Measurements from ENCODE around the gene SP2. TPM values are rescaled to one million over a fixed set of nuclear protein-coding genes. Genes with fewer than 3 reads are reported as not detected.

SP2 gene
- polyA plus RNA-seq, 1 donor (not counting 4 experiments of a cell fraction or from before 2014, with no cell fraction given), result 2.1 TPM

- dilution Hi-C loops (cut with MboI; ENCODE audit: extremely low pct_ligation_motif_present, low sequenced_read_pairs), result no loop called here
- H3K9me3 ChIP-seq (ENCODE audit: control insufficient read depth, low read depth, low read length), result no peaks in the 10 kb centered on the region
Measured at GRCh38 chr17:47857551-47858455, 38.2 kb upstream of the SP2 start.

GRCh38 chr17:47860386-47860785 is 35.6 kb upstream of the SP2 start:
- H3K36me3 ChIP-seq (ENCODE audit: control insufficient read depth in 2 of 2, extremely low read depth in 1 of 2, insufficient read depth in 2 of 2, low read length in 2 of 2), result no peaks in the 10 kb centered on the region
- peaks cover 10% of the 10 kb centered on the region for H3K27me3 ChIP-seq (ENCODE audit: control insufficient read depth, extremely low read depth, insufficient read depth, low read length)
- no peak for DNase-seq (ENCODE audit: low read depth, low spot score)
- H3K9ac ChIP-seq (ENCODE audit: control insufficient read depth, extremely low read depth, insufficient read depth, low read length), result no peak overlapping the region
- H3K27ac ChIP-seq (ENCODE audit: control insufficient read depth, insufficient read depth, low read length), result no peak overlapping the region
- no peak overlapping the region for H3K4me3 ChIP-seq (ENCODE audit: control insufficient read depth in 2 of 3, extremely low read depth in 1 of 3, insufficient read depth in 2 of 3, low read depth in 1 of 3, low read length in 3 of 3)
- dilution Hi-C loops (cut with MboI; ENCODE audit: extremely low pct_ligation_motif_present, low sequenced_read_pairs), result no loop called here
- no peaks in the 10 kb centered on the region for H3K9me3 ChIP-seq (ENCODE audit: control insufficient read depth, low read depth, low read length)
- no peaks in the 10 kb centered on the region for H3K9me1 ChIP-seq (ENCODE audit: control insufficient read depth, extremely low read depth, insufficient read depth, low read length)
- peaks cover 24% of the 10 kb centered on the region for H3K4me1 ChIP-seq (ENCODE audit: control insufficient read depth, extremely low read depth, insufficient read depth, low read length)
- no peaks in the 10 kb centered on the region for H3K79me2 ChIP-seq (ENCODE audit: control insufficient read depth, insufficient read depth, low read length)
- no peak overlapping the region for H3K4me2 ChIP-seq (ENCODE audit: control insufficient read depth, extremely low read depth, insufficient read depth, low read depth, low read length)
- FAIRE-seq, result no peak
- no peaks in the 10 kb centered on the region for H4K20me1 ChIP-seq (ENCODE audit: control insufficient read depth, extremely low read depth, insufficient read depth, low read length)
- no peak overlapping the region for H2AFZ ChIP-seq (ENCODE audit: control insufficient read depth, low read length)
- no peak for TF ChIP-seq EZH2 (IDR thresholded peaks at IDR 0.05; ENCODE audit: low read length)
- TF ChIP-seq CTCF (optimal IDR thresholded peaks at IDR 0.05 in 1 of 3, IDR thresholded peaks at IDR 0.05 in 1 of 3, conservative IDR thresholded peaks at IDR 0.05 in 1 of 3; ENCODE audit: extremely low read depth in 1 of 3, insufficient read depth in 2 of 3, low read length in 3 of 3), result no peak

More at GRCh38 chr17:47857551-47858455, 38.2 kb upstream of the SP2 start:
- H2AFZ ChIP-seq (ENCODE audit: control insufficient read depth, low read length), result no peak overlapping the region
- no peaks in the 10 kb centered on the region for H3K79me2 ChIP-seq (ENCODE audit: control insufficient read depth, insufficient read depth, low read length)
- H3K36me3 ChIP-seq (ENCODE audit: control insufficient read depth in 2 of 2, extremely low read depth in 1 of 2, insufficient read depth in 2 of 2, low read length in 2 of 2), result no peaks in the 10 kb centered on the region
- DNase-seq (ENCODE audit: low read depth, low spot score) (no peak), FAIRE-seq (no peak)
- no peak for TF ChIP-seq EZH2 (IDR thresholded peaks at IDR 0.05; ENCODE audit: low read length)
- no peak for TF ChIP-seq CTCF (optimal IDR thresholded peaks at IDR 0.05 in 1 of 3, IDR thresholded peaks at IDR 0.05 in 1 of 3, conservative IDR thresholded peaks at IDR 0.05 in 1 of 3; ENCODE audit: extremely low read depth in 1 of 3, insufficient read depth in 2 of 3, low read length in 3 of 3)
- H3K4me2 ChIP-seq (ENCODE audit: control insufficient read depth, extremely low read depth, insufficient read depth, low read depth, low read length), result no peak overlapping the region
- H3K9ac ChIP-seq (ENCODE audit: control insufficient read depth, extremely low read depth, insufficient read depth, low read length), result no peak overlapping the region
- H3K9me1 ChIP-seq (ENCODE audit: control insufficient read depth, extremely low read depth, insufficient read depth, low read length), result no peaks in the 10 kb centered on the region
- H3K27me3 ChIP-seq (ENCODE audit: control insufficient read depth, extremely low read depth, insufficient read depth, low read length), result peaks cover 34% of the 10 kb centered on the region
- H3K27ac ChIP-seq (ENCODE audit: control insufficient read depth, insufficient read depth, low read length), result no peak overlapping the region
- H4K20me1 ChIP-seq (ENCODE audit: control insufficient read depth, extremely low read depth, insufficient read depth, low read length), result no peaks in the 10 kb centered on the region
- H3K4me3 ChIP-seq (ENCODE audit: control insufficient read depth in 2 of 3, extremely low read depth in 1 of 3, insufficient read depth in 2 of 3, low read depth in 1 of 3, low read length in 3 of 3), result no peak overlapping the region
- H3K4me1 ChIP-seq (ENCODE audit: control insufficient read depth, extremely low read depth, insufficient read depth, low read length), result peaks cover 5% of the 10 kb centered on the region

Measured in keratinocyte (primary cell).